Calu3 (cell line): ENCODE measurements around the gene SGTA. TPM values are rescaled to one million over a fixed set of nuclear protein-coding genes. Genes with fewer than 3 reads are reported as not detected.

ENCODE experiments used
- BruUV-seq: library from RNA; stranded (reverse); fragments of 400-500 nt; replicated peaks from 2 replicates; lab custom pipeline; 2021; lab: Mats Ljungman, UMichigan
- CTCF ChIA-PET: fragments of 300-600 bp; sonication (Branson Sonifier 250); formaldehyde crosslinking; loops from one replicate; lab custom pipeline; 2022; ENCODE audit warnings: antibody characterized with exemption; lab: Charles Lee
- DNase-seq: peaks from one replicate; pipeline ENCODE4 v3.0.0; 2022
- H3K27ac Mint-ChIP-seq: one replicate; pipeline ENCODE4 v1.8.0; 2022; ENCODE audit warnings: mixed read lengths; ENCODE audit not compliant: unreplicated experiment
- H3K27me3 Mint-ChIP-seq: one replicate; pipeline ENCODE4 v1.8.0; 2022; ENCODE audit warnings: mixed read lengths; ENCODE audit not compliant: unreplicated experiment
- H3K36me3 Mint-ChIP-seq: one replicate; pipeline ENCODE4 v1.8.0; 2022; ENCODE audit warnings: mild to moderate bottlenecking, moderate library complexity, mixed read lengths; ENCODE audit not compliant: insufficient read depth, unreplicated experiment
- H3K4me1 Mint-ChIP-seq: one replicate; pipeline ENCODE4 v1.8.0; 2022; ENCODE audit warnings: mild to moderate bottlenecking, low read depth, mixed read lengths; ENCODE audit not compliant: unreplicated experiment
- H3K4me3 Mint-ChIP-seq: one replicate; pipeline ENCODE4 v1.8.0; 2022; ENCODE audit warnings: mild to moderate bottlenecking, low read depth, moderate library complexity, mixed read lengths; ENCODE audit not compliant: unreplicated experiment
- H3K9me3 Mint-ChIP-seq: one replicate; pipeline ENCODE4 v1.8.0; 2022; ENCODE audit warnings: low read depth, mixed read lengths; ENCODE audit not compliant: unreplicated experiment
- intact Hi-C: fragments of 100-400 bp; cut with micrococcal nuclease; formaldehyde crosslinking; loops from one replicate; pipeline ENCODE4 v1.10.0; 2022; ENCODE audit not compliant: unreplicated experiment
- total RNA-seq: library from RNA; stranded (reverse); gene quantifications from 2 replicates; pipeline ENCODE4 v1.2.3, GENCODE V29; 2022
- TF ChIP-seq, protein P1 (sequence below): fragments of 200-600 bp; IDR thresholded peaks from one replicate; pipeline ENCODE4 v1.8.0; 2022; ENCODE audit warnings: antibody characterized with exemption; ENCODE audit not compliant: unreplicated experiment

Gene SGTA
- total RNA-seq, 1 experiment from 2014 or later = 44.7 TPM

DNA sequence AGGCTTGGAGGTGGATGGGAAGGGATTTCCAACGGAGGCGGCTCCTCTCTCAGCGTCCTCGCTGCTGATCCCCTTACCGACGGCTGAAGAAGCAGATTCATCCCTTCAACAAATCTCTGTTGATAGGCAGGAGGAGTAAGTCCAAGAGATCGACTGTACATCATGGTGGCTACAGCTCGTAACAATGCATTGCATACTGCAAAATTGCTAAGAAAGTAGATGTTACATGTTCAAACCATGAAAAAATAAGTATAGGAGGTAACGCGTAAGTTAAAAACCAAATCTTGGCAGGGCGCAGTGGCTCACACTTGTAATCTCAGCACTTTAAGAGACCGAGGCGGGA is 42.8 kb downstream of the SGTA start:
- TF ChIP-seq, protein P1, sequence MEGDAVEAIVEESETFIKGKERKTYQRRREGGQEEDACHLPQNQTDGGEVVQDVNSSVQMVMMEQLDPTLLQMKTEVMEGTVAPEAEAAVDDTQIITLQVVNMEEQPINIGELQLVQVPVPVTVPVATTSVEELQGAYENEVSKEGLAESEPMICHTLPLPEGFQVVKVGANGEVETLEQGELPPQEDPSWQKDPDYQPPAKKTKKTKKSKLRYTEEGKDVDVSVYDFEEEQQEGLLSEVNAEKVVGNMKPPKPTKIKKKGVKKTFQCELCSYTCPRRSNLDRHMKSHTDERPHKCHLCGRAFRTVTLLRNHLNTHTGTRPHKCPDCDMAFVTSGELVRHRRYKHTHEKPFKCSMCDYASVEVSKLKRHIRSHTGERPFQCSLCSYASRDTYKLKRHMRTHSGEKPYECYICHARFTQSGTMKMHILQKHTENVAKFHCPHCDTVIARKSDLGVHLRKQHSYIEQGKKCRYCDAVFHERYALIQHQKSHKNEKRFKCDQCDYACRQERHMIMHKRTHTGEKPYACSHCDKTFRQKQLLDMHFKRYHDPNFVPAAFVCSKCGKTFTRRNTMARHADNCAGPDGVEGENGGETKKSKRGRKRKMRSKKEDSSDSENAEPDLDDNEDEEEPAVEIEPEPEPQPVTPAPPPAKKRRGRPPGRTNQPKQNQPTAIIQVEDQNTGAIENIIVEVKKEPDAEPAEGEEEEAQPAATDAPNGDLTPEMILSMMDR = no peak

DNA sequence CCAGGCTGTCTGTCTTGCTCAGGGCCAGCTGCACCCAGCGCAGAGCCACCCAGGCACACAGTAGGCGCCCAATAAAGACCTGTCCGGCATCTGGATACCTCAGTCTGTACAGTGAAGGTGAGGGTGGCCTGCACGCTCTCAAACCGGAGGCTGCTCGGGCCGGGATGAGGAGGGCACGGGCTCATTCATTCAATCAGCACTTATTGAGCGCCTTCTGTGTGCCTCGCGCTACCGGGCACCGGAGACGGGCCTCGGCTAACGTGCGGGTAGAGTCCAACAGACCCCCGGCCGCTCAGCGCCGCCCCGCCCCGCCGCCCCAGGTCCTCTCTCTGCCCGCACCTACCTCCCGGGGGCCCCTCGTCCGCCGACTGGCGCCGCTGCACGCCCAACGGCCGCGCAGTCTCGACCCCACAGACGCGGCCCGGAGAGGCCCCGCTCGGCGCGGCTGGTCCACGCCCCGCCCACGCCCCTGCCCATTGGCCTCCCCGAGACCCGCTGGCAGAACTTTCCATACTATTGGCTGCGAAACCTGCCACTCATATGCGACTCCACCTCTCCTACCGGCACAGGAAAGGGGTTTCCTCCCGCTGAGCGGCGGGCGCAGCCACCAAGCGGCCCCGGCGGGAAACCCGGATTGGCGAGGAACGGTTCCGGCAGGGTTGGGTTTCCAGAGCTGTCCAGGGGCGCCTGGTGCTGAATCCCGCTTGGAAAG is 43.3 kb downstream of the SGTA start, which contains the start of gene SLC39A3:
TSS of gene SLC39A3 (minus strand) at position 416 of the 712 bp plus-strand sequence. CDS start 2,760 bp downstream, outside the sequence.
- Mint-ChIP-seq H3K9me3 (no peaks in the 10 kb centered on the region), H3K4me1 (no peaks in the 10 kb centered on the region), H3K4me3 (peak within 1 kb of the TSS; percentile 72), H3K27me3 (peaks cover 40% of the 10 kb centered on the region), H3K36me3 (peaks cover 15% of the 10 kb centered on the region), H3K27ac (no peak within 1 kb of the TSS)
- peak; percentile 96 for DNase-seq
- TF ChIP-seq, protein P1 = no peak
- intact Hi-C loops = no loop called here
- BruUV-seq = no TSS peak
- CTCF ChIA-PET = no interaction called here

More for the DNA sequence above, 42.8 kb downstream of the SGTA start:
- no peak for DNase-seq
- H3K4me1 Mint-ChIP-seq = no peaks in the 10 kb centered on the region
- CTCF ChIA-PET = no interaction called here
- BruUV-seq = no TSS peak
- no peaks in the 10 kb centered on the region for H3K9me3 Mint-ChIP-seq
- intact Hi-C loops = no loop called here
- peaks cover 45% of the 10 kb centered on the region for H3K27me3 Mint-ChIP-seq
- H3K27ac Mint-ChIP-seq = no peak overlapping the region
- peaks cover 15% of the 10 kb centered on the region for H3K36me3 Mint-ChIP-seq
- H3K4me3 Mint-ChIP-seq = peak overlapping the region; percentile 72

DNA sequence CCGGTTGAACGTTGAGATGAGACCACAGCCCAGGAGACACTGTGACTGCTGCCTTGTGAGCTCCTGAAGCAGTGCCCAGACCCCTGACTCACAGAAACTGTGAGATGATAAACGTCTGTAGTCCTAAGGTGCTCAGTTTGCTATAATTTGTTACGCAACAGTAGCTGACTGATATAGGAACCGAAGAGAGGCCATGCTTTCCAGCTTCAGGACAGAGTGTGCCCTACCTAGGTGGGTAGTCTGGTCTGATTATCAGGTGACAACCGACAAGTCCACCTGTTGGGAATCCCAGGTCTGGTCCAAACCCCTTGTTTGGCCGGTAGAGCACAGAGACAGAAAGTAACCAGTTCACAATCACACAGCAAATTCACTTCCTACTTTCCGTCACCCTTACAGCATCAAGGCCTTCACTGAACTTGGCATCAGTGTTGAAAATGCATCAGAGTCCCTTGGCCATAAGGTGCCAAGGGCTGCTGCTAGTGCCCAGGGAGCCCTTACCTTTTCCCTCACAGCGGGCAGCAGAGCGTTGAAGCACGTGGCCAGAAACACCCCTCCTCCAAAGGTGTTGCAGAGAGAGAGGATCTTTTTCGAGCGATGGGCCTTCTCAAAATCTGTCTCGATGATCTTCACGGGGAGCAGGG is 46.4 kb downstream of the SGTA start:
- TF ChIP-seq, protein P1 = no peak
- CTCF ChIA-PET = interaction anchor here (0.6 kb wide), 1 partner anchor 511 kb away, joined by 3 read pairs; no protein-coding TSS in a partner anchor
- intact Hi-C loops = no loop called here
- H3K4me3 Mint-ChIP-seq = no peak overlapping the region
- no peak overlapping the region for H3K27ac Mint-ChIP-seq
- BruUV-seq = no TSS peak
- H3K36me3 Mint-ChIP-seq = peaks cover 15% of the 10 kb centered on the region
- DNase-seq = no peak
- H3K9me3 Mint-ChIP-seq = no peaks in the 10 kb centered on the region
- peaks cover 9% of the 10 kb centered on the region for H3K27me3 Mint-ChIP-seq
- no peaks in the 10 kb centered on the region for H3K4me1 Mint-ChIP-seq

DNA sequence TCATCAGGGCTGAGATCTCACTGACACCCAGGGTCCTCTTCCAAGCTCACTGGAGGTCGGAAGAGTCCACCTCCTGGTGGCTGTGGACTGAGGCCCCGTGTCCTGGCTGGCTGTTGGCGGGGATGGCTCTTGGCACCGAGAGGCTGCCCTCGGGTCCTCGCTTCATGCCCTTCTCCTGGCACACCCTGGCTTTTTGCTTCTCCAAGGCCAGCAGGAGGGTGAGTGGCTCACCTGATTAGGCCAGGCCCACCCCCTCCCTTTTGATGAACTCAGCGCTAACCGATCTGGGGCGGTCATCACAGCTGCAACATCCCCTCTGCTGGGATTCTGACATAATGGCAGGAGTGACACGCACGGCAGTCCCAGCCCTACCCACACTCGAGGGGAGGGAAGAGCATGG is 47.7 kb downstream of the SGTA start:
- no peak overlapping the region for H3K4me3 Mint-ChIP-seq
- H3K9me3 Mint-ChIP-seq = no peaks in the 10 kb centered on the region
- intact Hi-C loops = no loop called here
- TF ChIP-seq, protein P1 = no peak
- H3K4me1 Mint-ChIP-seq = no peaks in the 10 kb centered on the region
- no peaks in the 10 kb centered on the region for H3K27me3 Mint-ChIP-seq
- no peak for DNase-seq
- H3K27ac Mint-ChIP-seq = no peak overlapping the region
- CTCF ChIA-PET = no interaction called here
- BruUV-seq = no TSS peak
- peaks cover 15% of the 10 kb centered on the region for H3K36me3 Mint-ChIP-seq
